PC-9 (cell line): ENCODE measurements around the gene OXCT1.

Source experiments
- CTCF ChIP-seq: fragments of 200-600 bp; sonication (generic); conservative IDR thresholded peaks from 2 replicates; pipeline ENCODE4 v1.6.1; 2017; ENCODE audit warnings: mixed run types, antibody characterized with exemption, mild to moderate bottlenecking, moderate library complexity
- EZH2 ChIP-seq: fragments of 200-600 bp; sonication (generic); IDR thresholded peaks from 2 replicates; pipeline ENCODE4 v1.8.0; 2017; ENCODE audit warnings: antibody characterized with exemption, low read depth

DNA sequence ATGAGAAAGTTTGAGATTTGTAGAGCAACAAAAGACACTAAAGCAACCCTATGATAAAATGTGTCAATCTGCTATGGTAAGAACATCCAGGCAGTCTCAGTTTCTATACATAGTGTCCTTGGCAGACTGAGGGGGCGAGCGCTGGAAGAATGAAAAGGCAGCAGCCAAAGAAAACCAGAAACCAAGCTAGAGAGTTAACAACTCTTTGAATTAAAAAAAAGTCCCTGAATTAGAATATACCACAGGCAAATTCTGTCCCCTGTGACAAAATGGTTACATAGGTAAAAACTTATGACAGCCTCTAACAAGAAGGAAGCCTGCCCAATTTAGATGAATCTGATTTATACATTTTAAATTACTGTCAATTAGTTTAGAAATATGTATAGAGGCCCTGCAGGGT lies 106.7 kb downstream of the OXCT1 start:
- TF ChIP-seq CTCF (no peak), EZH2 (no peak)
